Heart left ventricle (tissue), 16 donors: Measurements from ENCODE around the gene PKDCC. TPM values are rescaled to one million over a fixed set of nuclear protein-coding genes. Genes with fewer than 3 reads are reported as not detected.

Source experiments
- ATAC-seq, 4 donors: fragments of 200-7000 bp; cut with Tn5 transposase; one replicate each; pipeline ENCODE4 v1.9.1; 2020 to 2022; ENCODE audit warnings: moderate library complexity in 4 of 4, mild to moderate bottlenecking in 3 of 4, moderate number of reproducible peaks in 1 of 4
- DNase-seq, 5 donors: peaks; one replicate each; pipeline ENCODE4 v3.0.0-alpha.2; 2020
- H3K27ac ChIP-seq, 12 donors: fragments of 200-600 bp; sonication (generic) in 4 of 12; one replicate each; pipeline versions ENCODE4 v1.5.0 to v1.8.0; 2016 to 2022; ENCODE audit warnings: mild to moderate bottlenecking in 2 of 12
- H3K27me3 ChIP-seq, 9 donors: fragments of 200-600 bp; sonication (generic) in 2 of 9; one replicate each; pipeline versions ENCODE4 v1.5.1 to v1.8.0; 2016 to 2022; ENCODE audit warnings: mild to moderate bottlenecking in 3 of 9
- H3K36me3 ChIP-seq, 9 donors: fragments of 200-600 bp; sonication (generic) in 2 of 9; one replicate each; pipeline versions ENCODE4 v1.5.0 to v1.8.0; 2018 to 2022; ENCODE audit warnings: mild to moderate bottlenecking in 2 of 9
- H3K4me1 ChIP-seq, 12 donors: fragments of 200-600 bp; sonication (generic) in 4 of 12; one replicate each; pipeline versions ENCODE4 v1.5.0 to v1.8.0; 2016 to 2022; ENCODE audit warnings: mild to moderate bottlenecking in 3 of 12
- H3K4me3 ChIP-seq, 12 donors: fragments of 200-600 bp; sonication (generic) in 4 of 12; one replicate each; pipeline versions ENCODE4 v1.5.0 to v1.8.0; 2017 to 2022; ENCODE audit warnings: mild to moderate bottlenecking in 9 of 12, moderate library complexity in 4 of 12
- H3K9me3 ChIP-seq, 12 donors: fragments of 200-600 bp; sonication (generic) in 4 of 12; one replicate each; pipeline versions ENCODE4 v1.5.0 to v1.8.0; 2016 to 2022; ENCODE audit warnings: mild to moderate bottlenecking in 1 of 12
- POLR2A ChIP-seq, 2 donors: fragments of 450-650 bp; IDR thresholded peaks; one replicate each; pipeline ENCODE4 v1.6.1; 2017; ENCODE audit warnings: antibody characterized with exemption in 2 of 2, mild to moderate bottlenecking in 2 of 2, moderate library complexity in 2 of 2
- WGBS, 4 donors: extraction: QIAGEN DNeasy Blood & Tissue Kit in 2 of 4; methylation state at CpG; one replicate each; pipeline versions ENCODE4 v1.1.5 to v1.1.7; 2013 to 2018; 5-methylcytosine and 5-hydroxymethylcytosine counted together
- intact Hi-C, 10 donors: fragments of 100-400 bp; cut with DNase I; formaldehyde crosslinking; loops; one replicate each; pipeline versions ENCODE4 v1.11.1 to v1.14.2; 2022
- polyA plus RNA-seq, 2 donors: library from polyadenylated mRNA; stranded (reverse); fragments of 200-250 nt; gene quantifications; one replicate each; pipeline ENCODE4 v1.2.3, GENCODE V29; 2013
- total RNA-seq, 9 donors: library from RNA; depleted of rRNA in 2 of 9; stranded (reverse); fragments of >200 nt in 2 of 9; fragmentation: NEBNext Ultra II Directional in 3 of 9; extraction: Animal tissue kit (Norgen Biotek cat#: 25700) in 3 of 9; gene quantifications; one replicate each; pipeline versions ENCODE4 v1.1.0 to v1.2.4, GENCODE V29; 2016 to 2023
- TF ChIP-seq, protein P1 (sequence below), 12 donors: fragments of 200-600 bp; sonication (generic) in 4 of 12; IDR thresholded peaks; one replicate each; pipeline versions ENCODE4 v1.5.0 to v1.8.0; 2018 to 2022; ENCODE audit warnings: antibody characterized with exemption in 12 of 12, mild to moderate bottlenecking in 5 of 12
- donor health status: ischemic (EF 13 %, LVEDD 7.1; RV severe dilation, severe dysfunction).
- donor health status: healthy with polysubstance abuse.
- donor health status: DM: no; HTN: yes; CAD: no.
- donor health status: DM: no; HTN: no; CAD: no.
- donor health status: ischemic (EF 25% LVEDD 6.9; RV normal size, moderate dysfunction).
- donor health status: ischemic (EF 25% LVEDD 5.7; RV mildly dilated, moderate dysfunction).
- donor health status: healthy.
- donor health status: DM: yes; HTN: yes; CAD: no.
- donor health status: ischemic (EF 35%, LVEDD 5.7; RV mildly dilated, moderate dysfunction).
- donor health status: nonischemic (EF 11% LVEDD 7.7; RV severe dilation, severe dysfunction).
- donor health status: DM: yes; HTN: yes; CAD: no.
- donor health status: PGD.
- donor health status: ischemic (EF 29% LVEDD 5.4; RV normal size, mild dysfunction).
- donor health status: nonischemic (EF 23%, LVEDD 6.1; RV moderate dilation, normal function).

PKDCC gene
- total and polyA plus RNA-seq, 11 donors = 22.7 to 124 (median 53.2) TPM

- Histone ChIP-seq H3K27ac (peak overlapping the region in 1 of 12 donors; percentile 91), H3K4me1 (peaks cover 0 to 70% (median 9%) of the 10 kb centered on the region in 12 donors), H3K9me3 (no peaks in the 10 kb centered on the region), H3K27me3 (no peaks in the 10 kb centered on the region), H3K36me3 (no peaks in the 10 kb centered on the region), H3K4me3 (no peak overlapping the region)
- no peak for TF ChIP-seq POLR2A (IDR thresholded peaks at IDR 0.05)
- TF ChIP-seq, protein P1, sequence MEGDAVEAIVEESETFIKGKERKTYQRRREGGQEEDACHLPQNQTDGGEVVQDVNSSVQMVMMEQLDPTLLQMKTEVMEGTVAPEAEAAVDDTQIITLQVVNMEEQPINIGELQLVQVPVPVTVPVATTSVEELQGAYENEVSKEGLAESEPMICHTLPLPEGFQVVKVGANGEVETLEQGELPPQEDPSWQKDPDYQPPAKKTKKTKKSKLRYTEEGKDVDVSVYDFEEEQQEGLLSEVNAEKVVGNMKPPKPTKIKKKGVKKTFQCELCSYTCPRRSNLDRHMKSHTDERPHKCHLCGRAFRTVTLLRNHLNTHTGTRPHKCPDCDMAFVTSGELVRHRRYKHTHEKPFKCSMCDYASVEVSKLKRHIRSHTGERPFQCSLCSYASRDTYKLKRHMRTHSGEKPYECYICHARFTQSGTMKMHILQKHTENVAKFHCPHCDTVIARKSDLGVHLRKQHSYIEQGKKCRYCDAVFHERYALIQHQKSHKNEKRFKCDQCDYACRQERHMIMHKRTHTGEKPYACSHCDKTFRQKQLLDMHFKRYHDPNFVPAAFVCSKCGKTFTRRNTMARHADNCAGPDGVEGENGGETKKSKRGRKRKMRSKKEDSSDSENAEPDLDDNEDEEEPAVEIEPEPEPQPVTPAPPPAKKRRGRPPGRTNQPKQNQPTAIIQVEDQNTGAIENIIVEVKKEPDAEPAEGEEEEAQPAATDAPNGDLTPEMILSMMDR (IDR thresholded peaks at IDR 0.05) = no peak
- 91 to 95% (median 93%) methylated on average over 4 of the region's 4 CpGs for WGBS, 4 donors
- no peak for ATAC-seq
- intact Hi-C loops = no loop called here
- no peak for DNase-seq
Observed at GRCh38 chr2:42107249-42108042, 59.6 kb downstream of the PKDCC start.

Other genes starting within 250 kb of the PKDCC start
- gene EML4, start 121.3 kb downstream of the PKDCC start, total RNA-seq = 10 to 100 TPM in 2 of 9 donors, 1 to 10 TPM in 7; 3.5 to 32.8 (median 5.7) TPM
- 1 to 10 TPM; 2.3 to 3.7 TPM for gene EML4, start 121.3 kb downstream of the PKDCC start, polyA plus RNA-seq